B cell (primary cell): Measurements from ENCODE around the gene CISD2. TPM values are rescaled to one million over a fixed set of nuclear protein-coding genes. Genes with fewer than 3 reads are reported as not detected.

Experiments used
- ATAC-seq: fragments of 200-7000 bp; cut with Tn5 transposase; one replicate; pipeline ENCODE4 v1.10.0; 2021; ENCODE audit warnings: low read depth, mild to moderate bottlenecking, moderate number of reproducible peaks, moderate library complexity
- CTCF ChIA-PET: fragments of 350-600 bp; sonication (Branson Sonifier 250); formaldehyde crosslinking; loops from one replicate; lab custom pipeline; 2021; ENCODE audit warnings: antibody characterized with exemption, inconsistent platforms; lab: Charles Lee
- POLR2A ChIA-PET: fragments of 350-600 bp; sonication (Branson Sonifier 250); formaldehyde crosslinking; loops from one replicate; lab custom pipeline; 2021; ENCODE audit warnings: antibody characterized with exemption; lab: Charles Lee
- DNase-seq: peaks from one replicate; pipeline ENCODE4 v3.0.0; 2013
- H2AFZ ChIP-seq: 2 replicates; pipeline ENCODE4 v1.6.1; 2012; ENCODE audit warnings: mild to moderate bottlenecking, low read depth, low read length; ENCODE audit not compliant: insufficient read depth, poor library complexity, severe bottlenecking
- H3K27ac ChIP-seq, 2 donors: 1 replicate in 1 of 2; 2 replicates in 1 of 2; pipeline ENCODE4 v1.5.1; 2012 to 2013; ENCODE audit warnings: low read length in 2 of 2, mild to moderate bottlenecking in 2 of 2, moderate library complexity in 1 of 2
- H3K27me3 ChIP-seq, 4 experiments: fragments of 200-600 bp in 1 of 4; sonication (generic) in 1 of 4; replicated peaks in 1 of 4; 1 replicate in 2 of 4; 2 replicates in 2 of 4; pipeline versions ENCODE4 v1.6.1 to v1.7.0; 2013 to 2016; ENCODE audit warnings: low read length in 3 of 4, mild to moderate bottlenecking in 2 of 4, mixed read lengths in 1 of 4, moderate library complexity in 1 of 4; ENCODE audit not compliant: insufficient read depth in 4 of 4, control insufficient read depth in 3 of 4; ENCODE audit errors: control extremely low read depth in 1 of 4
- H3K36me3 ChIP-seq, 2 experiments: replicated peaks in 1 of 2; 1 replicate in 1 of 2; 2 replicates in 1 of 2; pipeline versions ENCODE4 v1.6.1 to v1.7.1; 2013; ENCODE audit warnings: low read length in 1 of 2; ENCODE audit not compliant: insufficient read depth in 2 of 2, control insufficient read depth in 1 of 2; ENCODE audit errors: control extremely low read depth in 1 of 2, extremely low read depth in 1 of 2
- H3K4me1 ChIP-seq, 2 donors: fragments of 200-600 bp in 1 of 2; sonication (generic) in 1 of 2; 1 replicate in 1 of 2; 2 replicates in 1 of 2; pipeline versions ENCODE4 v1.5.1 to v1.6.1; 2013 to 2017; ENCODE audit warnings: low read length in 2 of 2; ENCODE audit not compliant: control insufficient read depth in 2 of 2, insufficient read depth in 2 of 2
- H3K4me2 ChIP-seq: replicated peaks from 2 replicates; pipeline ENCODE3; 2012; ENCODE audit warnings: mild to moderate bottlenecking, low read depth, low read length; ENCODE audit not compliant: poor library complexity, severe bottlenecking
- H3K4me3 ChIP-seq, 5 experiments: fragments of 200-600 bp in 1 of 5; sonication (generic) in 1 of 5; 1 replicate in 3 of 5; 2 replicates in 2 of 5; pipeline versions ENCODE4 v1.5.1 to v1.7.0; 2011 to 2016; ENCODE audit warnings: low read length in 4 of 5, mild to moderate bottlenecking in 4 of 5, low read depth in 2 of 5, control low read depth in 1 of 5, moderate library complexity in 1 of 5; ENCODE audit not compliant: insufficient read depth in 1 of 5; ENCODE audit errors: control extremely low read depth in 1 of 5, extremely low read depth in 1 of 5
- H3K79me2 ChIP-seq: fragments of 200-600 bp; sonication (generic); one replicate; pipeline ENCODE4 v1.6.0; 2016; ENCODE audit warnings: low read length; ENCODE audit not compliant: control insufficient read depth, insufficient read depth
- H3K9ac ChIP-seq: fragments of 200-600 bp; sonication (generic); 2 replicates; pipeline ENCODE4 v1.6.1; 2017; ENCODE audit warnings: mild to moderate bottlenecking, low read length, moderate library complexity
- H3K9me3 ChIP-seq, 3 donors: one replicate each; pipeline versions ENCODE4 v1.6.1 to v1.7.1; 2013; ENCODE audit warnings: low read length in 2 of 3; ENCODE audit not compliant: control insufficient read depth in 2 of 3, insufficient read depth in 1 of 3; ENCODE audit errors: control extremely low read depth in 1 of 3
- H4K20me1 ChIP-seq: 2 replicates; pipeline ENCODE4 v1.6.0; 2012; ENCODE audit warnings: mild to moderate bottlenecking, low read length; ENCODE audit not compliant: insufficient read depth, control insufficient read depth, poor library complexity, severe bottlenecking
- H3K27ac Mint-ChIP-seq: one replicate; pipeline ENCODE4 v1.8.0; 2021; ENCODE audit warnings: mixed read lengths
- H3K27me3 Mint-ChIP-seq: one replicate; pipeline ENCODE4 v1.8.0; 2021; ENCODE audit warnings: mixed read lengths
- H3K4me1 Mint-ChIP-seq: one replicate; pipeline ENCODE4 v1.8.0; 2021; ENCODE audit warnings: mixed read lengths
- H3K4me3 Mint-ChIP-seq: one replicate; pipeline ENCODE4 v1.8.0; 2021; ENCODE audit warnings: mixed read lengths
- H3K9me3 Mint-ChIP-seq: one replicate; pipeline ENCODE4 v1.8.0; 2022; ENCODE audit warnings: mixed read lengths; ENCODE audit not compliant: insufficient read depth
- CTCF ChIP-seq: fragments of 200-600 bp; IDR thresholded peaks from one replicate; pipeline ENCODE4 v1.8.0; 2022; ENCODE audit warnings: antibody characterized with exemption, mild to moderate bottlenecking
- EZH2 ChIP-seq: IDR thresholded peaks from 2 replicates; pipeline ENCODE4 v1.6.1; 2012; ENCODE audit warnings: borderline replicate concordance, low read depth, mild to moderate bottlenecking, moderate library complexity, low read length; ENCODE audit not compliant: insufficient read depth, poor library complexity, severe bottlenecking
- WGBS: methylation state at CpG from one replicate; pipeline ENCODE4 v1.1.5; 2013; ENCODE audit warnings: missing lambda C conversion rate; ENCODE audit not compliant: insufficient coverage; 5-methylcytosine and 5-hydroxymethylcytosine counted together
- intact Hi-C: fragments of 100-400 bp; cut with micrococcal nuclease; formaldehyde crosslinking; loops from one replicate; pipeline ENCODE4 v1.10.0; 2022
- polyA plus RNA-seq: library from polyadenylated mRNA; depleted of rRNA; stranded (reverse); fragments of >200 nt; gene quantifications from 2 replicates; pipeline ENCODE4 v1.2.3, GENCODE V29; 2012
- total RNA-seq, 2 donors: library from RNA; stranded (reverse); fragments of 120-200 nt in 1 of 2; gene quantifications; 1 replicate in 1 of 2; 2 replicates in 1 of 2; pipeline versions ENCODE4 v1.2.3 to v1.2.4, GENCODE V29; 2013 to 2022

The CISD2 gene
- total and polyA plus RNA-seq, 2 donors (not counting 1 experiment from before 2014, with no cell fraction given), result 5.0 to 16.0 TPM

- peak overlapping the region; percentile 91 for H3K9ac ChIP-seq
- Mint-ChIP-seq H3K9me3 (no peaks in the 10 kb centered on the region), H3K27me3 (no peaks in the 10 kb centered on the region), H3K4me1 (peaks cover 42% of the 10 kb centered on the region), H3K4me3 (peak overlapping the region; percentile 93), H3K27ac (peak overlapping the region; percentile 97)
- ChIA-PET CTCF (interaction anchor here (0.7 to 1.9 kb wide), 2 partner anchors 39 to 269 kb away, joined by 4 to 20 read pairs; partner anchors contain the start of gene UBE2D3), POLR2A (interaction anchor here (0.6 to 2.8 kb wide), 6 partner anchors 8 to 302 kb away, joined by 3 to 79 read pairs (median 6); partner anchors contain the start of genes MANBA and UBE2D3)
- peak overlapping the region; percentile 97 for H3K27ac ChIP-seq
- peak overlapping the region; percentile 73 for H2AFZ ChIP-seq
- H3K9me3 ChIP-seq, result no peaks in the 10 kb centered on the region
- H4K20me1 ChIP-seq, result no peaks in the 10 kb centered on the region
- H3K4me1 ChIP-seq, result peaks cover 18 to 22% of the 10 kb centered on the region in 2 donors
- H3K79me2 ChIP-seq, result peaks cover 79% of the 10 kb centered on the region
- DNase-seq, result peak; percentile 16
- peak overlapping the region; percentile 75 to 89 (median 84) for H3K4me3 ChIP-seq
- 69% methylated on average over 4 of the region's 12 CpGs for WGBS
- no peaks in the 10 kb centered on the region for H3K36me3 ChIP-seq
- no peak for ATAC-seq
- TF ChIP-seq CTCF (no peak), EZH2 (no peak)
- intact Hi-C loops, result loop anchor here (1.0 to 5.0 kb wide), 5 partner anchors 152 to 365 kb away; partner anchors contain the start of genes BDH2, CENPE, NFKB1 and SLC9B1
- no peaks in the 10 kb centered on the region for H3K27me3 ChIP-seq
- peak overlapping the region; percentile 78 for H3K4me2 ChIP-seq
Measured at GRCh38 chr4:102867278-102868152, 1.3 kb upstream of the CISD2 start.
